MM.1S (cell line): Measurements from ENCODE around the gene PRR23C.

Experiments
- DNase-seq: peaks from one replicate; pipeline ENCODE4 v3.0.0-alpha.2; 2015
- H2AFZ ChIP-seq: fragments of 300-600 bp; sonication (generic); 2 replicates; pipeline ENCODE4 v1.6.0; 2016; ENCODE audit warnings: antibody characterized with exemption, low read length
- H3F3A ChIP-seq: fragments of 300-600 bp; sonication (generic); 2 replicates; pipeline ENCODE4 v1.6.1; 2016; ENCODE audit warnings: mild to moderate bottlenecking, antibody characterized with exemption, low read length, moderate library complexity, mixed read lengths; ENCODE audit not compliant: insufficient read depth
- H3K27ac ChIP-seq: fragments of 300-600 bp; sonication (generic); 2 replicates; pipeline ENCODE4 v1.5.1; 2016; ENCODE audit warnings: mild to moderate bottlenecking, low read length
- H3K27me3 ChIP-seq: fragments of 300-600 bp; sonication (generic); replicated peaks from 2 replicates; pipeline ENCODE4 v1.6.0; 2016; ENCODE audit warnings: low read length; ENCODE audit not compliant: insufficient read depth
- H3K36me3 ChIP-seq: fragments of 300-600 bp; sonication (generic); replicated peaks from 2 replicates; pipeline ENCODE4 v1.6.1; 2016; ENCODE audit warnings: mild to moderate bottlenecking, low read length, mixed read lengths; ENCODE audit not compliant: insufficient read depth
- H3K4me1 ChIP-seq: fragments of 300-600 bp; sonication (generic); 2 replicates; pipeline ENCODE4 v1.6.1; 2016; ENCODE audit warnings: low read length, mixed read lengths
- H3K4me2 ChIP-seq: fragments of 300-600 bp; sonication (generic); 2 replicates; pipeline ENCODE4 v1.6.0; 2016; ENCODE audit warnings: low read depth, low read length
- H3K4me3 ChIP-seq: fragments of 300-600 bp; sonication (generic); 2 replicates; pipeline ENCODE4 v1.5.1; 2016; ENCODE audit warnings: low read length, mixed read lengths
- H3K79me2 ChIP-seq: fragments of 300-600 bp; sonication (generic); 2 replicates; pipeline ENCODE4 v1.6.1; 2016; ENCODE audit warnings: mixed run types, low read length, mixed read lengths
- H3K9ac ChIP-seq: fragments of 300-600 bp; sonication (generic); 2 replicates; pipeline ENCODE4 v1.6.1; 2016; ENCODE audit warnings: low read length, mixed read lengths
- H3K9me2 ChIP-seq: fragments of 300-600 bp; sonication (generic); replicated peaks from 2 replicates; pipeline ENCODE4 v1.6.1; 2016; ENCODE audit warnings: mild to moderate bottlenecking, low read length, mixed read lengths; ENCODE audit not compliant: insufficient read depth
- H3K9me3 ChIP-seq: fragments of 300-600 bp; sonication (generic); replicated peaks from 2 replicates; pipeline ENCODE4 v1.6.1; 2016; ENCODE audit warnings: mild to moderate bottlenecking, low read length, mixed read lengths; ENCODE audit not compliant: insufficient read depth
- H4K20me1 ChIP-seq: fragments of 300-600 bp; sonication (generic); 2 replicates; pipeline ENCODE4 v1.6.1; 2016; ENCODE audit warnings: mild to moderate bottlenecking, low read length, moderate library complexity, mixed read lengths; ENCODE audit not compliant: insufficient read depth
- CTCF ChIP-seq: fragments of 300-600 bp; sonication (generic); IDR thresholded peaks from 2 replicates; pipeline ENCODE4 v1.5.1; 2016; ENCODE audit warnings: antibody characterized with exemption, low read length, mixed read lengths
- EZH2 ChIP-seq: fragments of 300-600 bp; sonication (generic); optimal IDR thresholded peaks from 2 replicates; pipeline ENCODE3; 2017; ENCODE audit warnings: low read depth, mild to moderate bottlenecking, antibody characterized with exemption, low read length, mixed read lengths
- EZH2phosphoT487 ChIP-seq: fragments of 300-600 bp; sonication (generic); IDR thresholded peaks from 2 replicates; pipeline ENCODE4 v1.6.1; 2018; ENCODE audit warnings: antibody characterized with exemption, low read length

The PRR23C gene

DNA sequence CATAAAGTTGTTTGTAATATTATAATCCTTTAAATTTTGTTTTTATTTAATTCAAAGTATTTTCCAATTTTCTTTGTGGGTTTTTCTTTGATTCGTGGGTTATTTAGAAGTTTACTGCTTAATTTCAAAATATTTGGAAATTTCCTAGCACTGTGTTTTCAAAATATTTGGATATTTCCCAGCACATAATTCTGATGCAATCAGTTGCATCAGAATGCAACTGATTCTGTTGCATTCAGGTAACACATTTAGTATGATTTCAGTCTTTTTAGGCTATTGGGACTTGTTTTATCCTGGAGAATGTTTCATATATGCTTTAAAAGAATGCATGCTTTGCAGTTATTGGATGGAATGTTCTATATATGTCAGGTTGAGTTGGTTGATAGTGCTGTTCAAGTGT lies 18.2 kb upstream of the PRR23C start:
- DNase-seq, result no peak
- Histone ChIP-seq H3K36me3 (no peaks in the 10 kb centered on the region), H3K9ac (no peak overlapping the region), H3K4me3 (no peak overlapping the region), H3K27me3 (no peaks in the 10 kb centered on the region), H3F3A (no peaks in the 10 kb centered on the region), H3K4me1 (no peaks in the 10 kb centered on the region), H3K79me2 (no peaks in the 10 kb centered on the region), H3K9me2 (no peaks in the 10 kb centered on the region), H3K4me2 (no peak overlapping the region), H3K9me3 (no peaks in the 10 kb centered on the region), H4K20me1 (no peaks in the 10 kb centered on the region), H2AFZ (no peak overlapping the region), H3K27ac (no peak overlapping the region)
- TF ChIP-seq EZH2phosphoT487 (no peak), EZH2 (no peak), CTCF (no peak)

- H3K4me1 ChIP-seq, result peaks cover 16% of the 10 kb centered on the region
- H3K27ac ChIP-seq, result peak overlapping the region; percentile 16; the same call in 1 of the 2 replicates
- peak; percentile 76 for DNase-seq
- H3K4me3 ChIP-seq, result peak overlapping the region; percentile 10; the same call in 1 of the 2 replicates
- H3K4me2 ChIP-seq, result peak overlapping the region; percentile 48
- H3K27me3 ChIP-seq, result no peaks in the 10 kb centered on the region
- TF ChIP-seq EZH2 (no peak), CTCF (no peak), EZH2phosphoT487 (no peak)
- no peaks in the 10 kb centered on the region for H3K9me3 ChIP-seq
- no peaks in the 10 kb centered on the region for H4K20me1 ChIP-seq
- H3K36me3 ChIP-seq, result no peaks in the 10 kb centered on the region
- H3F3A ChIP-seq, result peaks cover 8% of the 10 kb centered on the region; the same call in 1 of the 2 replicates
- H3K9me2 ChIP-seq, result no peaks in the 10 kb centered on the region
- no peak overlapping the region for H3K9ac ChIP-seq
- H2AFZ ChIP-seq, result peak overlapping the region; percentile 48
- H3K79me2 ChIP-seq, result no peaks in the 10 kb centered on the region
Observed at GRCh38 chr3:139052802-139053600, 8.3 kb upstream of the PRR23C start.

GRCh38 chr3:139043554-139044365 lies 932 bp downstream of the PRR23C start:
- no peak overlapping the region for H3K4me3 ChIP-seq
- no peak for DNase-seq
- H3K9ac ChIP-seq, result no peak overlapping the region
- H2AFZ ChIP-seq, result no peak overlapping the region
- H3F3A ChIP-seq, result no peaks in the 10 kb centered on the region
- no peak for TF ChIP-seq EZH2phosphoT487
- no peak for TF ChIP-seq EZH2
- TF ChIP-seq CTCF, result no peak
- H3K79me2 ChIP-seq, result no peaks in the 10 kb centered on the region
- no peaks in the 10 kb centered on the region for H3K36me3 ChIP-seq
- H3K4me1 ChIP-seq, result no peaks in the 10 kb centered on the region
- no peaks in the 10 kb centered on the region for H3K9me3 ChIP-seq
- H4K20me1 ChIP-seq, result no peaks in the 10 kb centered on the region
- no peaks in the 10 kb centered on the region for H3K27me3 ChIP-seq
- H3K4me2 ChIP-seq, result no peak overlapping the region
- no peak overlapping the region for H3K27ac ChIP-seq
- H3K9me2 ChIP-seq, result no peaks in the 10 kb centered on the region
